Stimulated activated effector memory CD8-positive, alpha-beta T cell treated with anti-CD3 and anti-CD28 coated beads, Interleukin-12 subunit alpha, Interleukin-12 subunit beta, amount 100 ng/mL, for 72 hours (primary cell): ENCODE results near the gene TTLL8.

Experiments used
- ATAC-seq: fragments of 150-1000 bp; cut with Tn5 transposase; 2 replicates; pipeline ENCODE4 v1.10.0; 2021
- DNase-seq, 2 donors: peaks; one replicate each; pipeline ENCODE4 v3.0.0; 2021 to 2022; ENCODE audit warnings: low spot score in 2 of 2
- H3K27ac Mint-ChIP-seq: one replicate; pipeline ENCODE4 v1.8.0; 2022; ENCODE audit warnings: mild to moderate bottlenecking, mixed read lengths
- H3K36me3 Mint-ChIP-seq: one replicate; pipeline ENCODE4 v1.8.0; 2022; ENCODE audit warnings: mild to moderate bottlenecking, mixed read lengths
- H3K4me1 Mint-ChIP-seq: one replicate; pipeline ENCODE4 v1.8.0; 2022; ENCODE audit warnings: mixed read lengths
- H3K4me3 Mint-ChIP-seq: one replicate; pipeline ENCODE4 v1.8.0; 2022; ENCODE audit warnings: mild to moderate bottlenecking, mixed read lengths
- H3K9me3 Mint-ChIP-seq: one replicate; pipeline ENCODE4 v1.8.0; 2022; ENCODE audit warnings: mixed read lengths

The TTLL8 gene

DNA sequence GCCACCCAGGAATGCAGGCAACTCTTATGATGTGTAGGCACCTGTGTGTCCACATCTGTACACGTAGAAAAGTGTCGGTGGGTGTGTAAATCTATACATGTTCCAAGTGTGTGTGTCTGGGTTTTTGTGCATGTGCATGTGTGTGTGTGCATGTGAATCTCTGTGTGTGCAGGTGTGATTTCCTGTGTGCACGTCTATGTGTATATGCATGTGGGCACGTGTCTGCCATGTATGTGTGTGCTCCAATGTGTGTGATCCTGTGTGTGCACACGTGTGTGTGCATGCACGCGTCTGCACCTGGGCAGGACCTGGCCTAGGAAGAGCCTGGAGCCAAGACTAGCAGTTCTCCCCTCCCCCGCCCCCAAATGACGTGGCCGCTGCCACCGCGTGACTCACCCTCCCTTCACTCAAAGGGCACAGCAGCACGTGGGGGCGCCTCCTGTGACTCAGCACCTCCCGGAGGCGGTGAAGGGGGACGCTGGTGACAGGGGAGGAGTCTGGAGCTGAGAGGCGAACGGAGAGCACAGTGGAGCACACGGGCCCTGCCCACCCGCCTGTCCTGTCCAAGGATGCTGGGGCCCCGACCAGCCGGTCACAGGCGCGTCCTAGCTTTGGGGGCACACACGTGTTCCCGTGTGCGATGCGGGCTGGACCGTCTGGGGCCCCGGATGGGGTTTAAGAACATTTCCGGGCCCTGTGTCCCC, 87.4 kb downstream of the TTLL8 start:
- no peak overlapping the region for H3K4me3 Mint-ChIP-seq
- peaks cover 65% of the 10 kb centered on the region for H3K36me3 Mint-ChIP-seq
- H3K4me1 Mint-ChIP-seq = peaks cover 45% of the 10 kb centered on the region
- H3K9me3 Mint-ChIP-seq = no peaks in the 10 kb centered on the region
- ATAC-seq (peak; percentile 89), DNase-seq (peak; percentile 83 to 94)
- H3K27ac Mint-ChIP-seq = no peak overlapping the region

GRCh38 chr22:49969751-49970527, 88.2 kb downstream of the TTLL8 start:
- Mint-ChIP-seq H3K4me3 (no peak overlapping the region), H3K9me3 (no peaks in the 10 kb centered on the region), H3K27ac (no peak overlapping the region), H3K4me1 (peaks cover 38% of the 10 kb centered on the region), H3K36me3 (peaks cover 65% of the 10 kb centered on the region)
- ATAC-seq (peak; percentile 2), DNase-seq (no peak)

DNA sequence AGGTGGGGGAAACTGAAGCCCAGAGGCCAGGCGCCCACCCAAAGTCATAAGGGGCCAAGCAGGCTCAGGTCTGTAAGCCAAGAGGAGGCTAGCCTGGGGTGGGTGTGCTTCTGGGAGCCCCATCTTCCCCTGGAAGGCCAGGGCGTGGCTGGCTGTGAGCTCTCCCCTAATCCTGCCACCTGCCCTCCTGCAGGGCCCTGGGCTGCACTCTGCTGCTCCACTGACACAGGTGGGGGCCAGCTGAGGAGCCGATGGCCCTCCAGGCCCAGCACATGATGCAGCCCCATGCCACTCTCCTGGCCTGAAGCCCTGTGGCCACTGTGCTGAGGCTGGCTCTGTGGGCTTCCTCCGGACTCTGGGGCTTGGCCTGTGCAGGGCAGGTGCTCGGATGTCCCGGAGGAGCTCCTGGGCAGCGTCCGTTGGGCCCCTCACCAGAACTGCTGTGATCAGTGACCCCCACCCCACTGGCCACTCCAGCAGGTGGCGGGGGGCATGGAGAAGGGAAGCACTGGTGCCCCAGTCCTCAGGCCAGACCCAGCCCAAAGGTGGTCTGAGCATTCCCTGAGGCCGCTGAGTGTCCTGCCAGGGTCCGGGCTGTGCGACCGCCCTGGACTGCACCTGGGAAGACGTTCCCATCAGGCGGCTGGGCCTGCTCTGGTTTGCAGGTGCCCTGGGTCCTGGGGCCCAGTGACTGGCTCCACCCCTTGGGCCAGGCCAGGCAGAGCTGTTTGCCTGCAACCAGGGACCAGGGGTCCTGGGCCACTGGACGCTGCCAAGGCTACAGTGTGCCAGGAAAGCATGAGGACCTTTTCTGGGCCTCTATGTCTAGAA, 89.1 kb downstream of the TTLL8 start:
- no peak for ATAC-seq
- DNase-seq = peak in 1 of 2 donors; percentile 13
- Mint-ChIP-seq H3K4me1 (peaks cover 47% of the 10 kb centered on the region), H3K36me3 (peaks cover 73% of the 10 kb centered on the region), H3K4me3 (no peak overlapping the region), H3K27ac (no peak overlapping the region), H3K9me3 (no peaks in the 10 kb centered on the region)
